ENCODE data around the gene NOSIP.

The NOSIP gene

GRCh38 chr19:49574206-49574755, 6.1 kb downstream of the NOSIP start:
- in situ Hi-C loops (cut with HindIII; ENCODE audit: low sequenced_read_pairs): no loop called here

- in situ Hi-C loops (cut with HindIII; ENCODE audit: low sequenced_read_pairs): no loop called here
These were observed 6.9 kb downstream of the NOSIP start for GRCh38 chr19:49573425-49573824.

- in situ Hi-C loops (cut with HindIII; ENCODE audit: low sequenced_read_pairs): no loop called here
These were observed 7.3 kb downstream of the NOSIP start for GRCh38 chr19:49573009-49573408.

- in situ Hi-C loops (cut with HindIII; ENCODE audit: low sequenced_read_pairs): no loop called here
These were observed 9.2 kb downstream of the NOSIP start for GRCh38 chr19:49570997-49571676.

- in situ Hi-C loops (cut with HindIII; ENCODE audit: low sequenced_read_pairs): no loop called here
These were observed 10.1 kb downstream of the NOSIP start for GRCh38 chr19:49570138-49570856.

- in situ Hi-C loops (cut with HindIII; ENCODE audit: low sequenced_read_pairs): loop anchor here (10.0 kb wide), 1 partner anchor 53 kb away; the partner anchor contains the start of gene FCGRT
These were observed 12.4 kb downstream of the NOSIP start for GRCh38 chr19:49567861-49568441.

- in situ Hi-C loops (cut with HindIII; ENCODE audit: low sequenced_read_pairs): loop anchor here (10.0 kb wide), 1 partner anchor 52 kb away; the partner anchor contains the start of gene FCGRT
These were observed 14.1 kb downstream of the NOSIP start for GRCh38 chr19:49566302-49566701.

- in situ Hi-C loops (cut with HindIII; ENCODE audit: low sequenced_read_pairs): loop anchor here (10.0 kb wide), 1 partner anchor 50 kb away; the partner anchor contains the start of gene FCGRT
These were observed 15.1 kb downstream of the NOSIP start for GRCh38 chr19:49565261-49565660.

GRCh38 chr19:49564616-49565045, 15.7 kb downstream of the NOSIP start:
- in situ Hi-C loops (cut with HindIII; ENCODE audit: low sequenced_read_pairs): loop anchor here (10.0 kb wide), 1 partner anchor 50 kb away; the partner anchor contains the start of gene FCGRT

GRCh38 chr19:49560358-49560900, 19.9 kb downstream of the NOSIP start:
- in situ Hi-C loops (cut with HindIII; ENCODE audit: low sequenced_read_pairs): loop anchor here (10.0 kb wide), 1 partner anchor 46 kb away; the partner anchor contains the start of gene FCGRT

- in situ Hi-C loops (cut with HindIII; ENCODE audit: low sequenced_read_pairs): loop anchor here (10.0 kb wide), 1 partner anchor 45 kb away; the partner anchor contains the start of gene FCGRT
These were observed 20.4 kb downstream of the NOSIP start for GRCh38 chr19:49559928-49560327.

GRCh38 chr19:49559443-49559842, 20.9 kb downstream of the NOSIP start:
- in situ Hi-C loops (cut with HindIII; ENCODE audit: low sequenced_read_pairs): no loop called here

- in situ Hi-C loops (cut with HindIII; ENCODE audit: low sequenced_read_pairs): no loop called here
These were observed 21.8 kb downstream of the NOSIP start for GRCh38 chr19:49558591-49558990.

- in situ Hi-C loops (cut with HindIII; ENCODE audit: low sequenced_read_pairs): no loop called here
These were observed 22.6 kb downstream of the NOSIP start for GRCh38 chr19:49557641-49558325.

GRCh38 chr19:49556412-49557398, 23.7 kb downstream of the NOSIP start:
- in situ Hi-C loops (cut with HindIII; ENCODE audit: low sequenced_read_pairs): no loop called here

- in situ Hi-C loops (cut with HindIII; ENCODE audit: low sequenced_read_pairs): no loop called here
These were observed 24.6 kb downstream of the NOSIP start for GRCh38 chr19:49555600-49556411.

- in situ Hi-C loops (cut with HindIII; ENCODE audit: low sequenced_read_pairs): no loop called here
These were observed 25.6 kb downstream of the NOSIP start for GRCh38 chr19:49554701-49555181.
